Muscle layer of duodenum (tissue), 2 donors: Measurements from ENCODE around the gene RABGAP1L.
"Not testable (repeated sequence)": the region's sequence is repeated elsewhere in the genome, so short reads cannot be mapped to it uniquely, and the experiment has no call there.

ENCODE experiments used
- H3K27ac ChIP-seq: one replicate; pipeline ENCODE4 v1.7.0; 2013; ENCODE audit warnings: mild to moderate bottlenecking, low read length
- H3K27me3 ChIP-seq: one replicate; pipeline ENCODE4 v1.7.0; 2013; ENCODE audit warnings: low read depth, mild to moderate bottlenecking, control low read depth, low read length
- H3K36me3 ChIP-seq, 2 donors: one replicate each; pipeline ENCODE4 v1.7.0; 2013; ENCODE audit warnings: low read length in 2 of 2, control low read depth in 1 of 2, mild to moderate bottlenecking in 1 of 2; ENCODE audit not compliant: insufficient read depth in 2 of 2, control insufficient read depth in 1 of 2
- H3K4me1 ChIP-seq, 2 donors: one replicate each; pipeline ENCODE4 v1.7.0; 2013; ENCODE audit warnings: low read length in 2 of 2, mild to moderate bottlenecking in 2 of 2, control low read depth in 1 of 2, moderate library complexity in 1 of 2; ENCODE audit not compliant: insufficient read depth in 2 of 2, control insufficient read depth in 1 of 2
- H3K4me3 ChIP-seq, 2 donors: one replicate each; pipeline ENCODE4 v1.7.0; 2013; ENCODE audit warnings: low read length in 2 of 2, low read depth in 1 of 2, mild to moderate bottlenecking in 1 of 2
- H3K9me3 ChIP-seq, 2 donors: one replicate each; pipeline ENCODE4 v1.7.0; 2013; ENCODE audit warnings: low read length in 2 of 2, control low read depth in 1 of 2, mild to moderate bottlenecking in 1 of 2; ENCODE audit not compliant: control insufficient read depth in 1 of 2
- donor health status: healthy.

RABGAP1L gene

GRCh38 chr1:174809755-174810280 lies 650.5 kb downstream of the RABGAP1L start:
- Histone ChIP-seq H3K27me3 (no peaks in the 10 kb centered on the region), H3K4me1 (no peaks in the 10 kb centered on the region), H3K36me3 (no peaks in the 10 kb centered on the region), H3K4me3 (no peak overlapping the region), H3K9me3 (no peaks in the 10 kb centered on the region), H3K27ac (no peak overlapping the region)

GRCh38 chr1:174812016-174812415 lies 652.7 kb downstream of the RABGAP1L start:
- H3K27me3 ChIP-seq = no peaks in the 10 kb centered on the region
- H3K27ac ChIP-seq = no peak overlapping the region
- H3K36me3 ChIP-seq = no peaks in the 10 kb centered on the region
- no peaks in the 10 kb centered on the region for H3K4me1 ChIP-seq
- H3K4me3 ChIP-seq = no peak overlapping the region
- no peaks in the 10 kb centered on the region for H3K9me3 ChIP-seq

GRCh38 chr1:174812656-174813055 lies 653.3 kb downstream of the RABGAP1L start:
- Histone ChIP-seq H3K27ac (no peak overlapping the region), H3K4me1 (no peaks in the 10 kb centered on the region), H3K36me3 (no peaks in the 10 kb centered on the region), H3K27me3 (no peaks in the 10 kb centered on the region), H3K4me3 (no peak overlapping the region), H3K9me3 (no peaks in the 10 kb centered on the region)

- Histone ChIP-seq H3K27me3 (no peaks in the 10 kb centered on the region), H3K27ac (no peak overlapping the region), H3K9me3 (no peaks in the 10 kb centered on the region), H3K36me3 (no peaks in the 10 kb centered on the region), H3K4me1 (no peaks in the 10 kb centered on the region), H3K4me3 (no peak overlapping the region)
Measured at GRCh38 chr1:174815036-174815435, 655.7 kb downstream of the RABGAP1L start.

- Histone ChIP-seq H3K27ac (no peak overlapping the region), H3K4me1 (no peaks in the 10 kb centered on the region), H3K9me3 (no peaks in the 10 kb centered on the region), H3K36me3 (no peaks in the 10 kb centered on the region), H3K27me3 (no peaks in the 10 kb centered on the region), H3K4me3 (no peak overlapping the region)
Measured at GRCh38 chr1:174815474-174815908, 656.2 kb downstream of the RABGAP1L start.

GRCh38 chr1:174816621-174817020 lies 657.3 kb downstream of the RABGAP1L start:
- H3K27me3 ChIP-seq, H3K27ac ChIP-seq, H3K9me3 ChIP-seq, H3K36me3 ChIP-seq, H3K4me1 ChIP-seq, H3K4me3 ChIP-seq: not testable (repeated sequence)

GRCh38 chr1:174818014-174818616 lies 658.8 kb downstream of the RABGAP1L start:
- Histone ChIP-seq H3K27me3 (no peaks in the 10 kb centered on the region), H3K4me3 (no peak overlapping the region), H3K36me3 (no peaks in the 10 kb centered on the region)

GRCh38 chr1:174818951-174819350 lies 659.6 kb downstream of the RABGAP1L start:
- no peaks in the 10 kb centered on the region for H3K4me1 ChIP-seq
- H3K4me3 ChIP-seq = no peak overlapping the region
- no peaks in the 10 kb centered on the region for H3K9me3 ChIP-seq
- H3K27me3 ChIP-seq = no peaks in the 10 kb centered on the region
- no peak overlapping the region for H3K27ac ChIP-seq
- no peaks in the 10 kb centered on the region for H3K36me3 ChIP-seq

More at GRCh38 chr1:174818014-174818616, 658.8 kb downstream of the RABGAP1L start:
- no peaks in the 10 kb centered on the region for H3K9me3 ChIP-seq
- no peaks in the 10 kb centered on the region for H3K4me1 ChIP-seq
- H3K27ac ChIP-seq = no peak overlapping the region

- Histone ChIP-seq H3K4me1 (no peaks in the 10 kb centered on the region), H3K27me3 (no peaks in the 10 kb centered on the region), H3K4me3 (no peak overlapping the region), H3K27ac (no peak overlapping the region), H3K9me3 (no peaks in the 10 kb centered on the region), H3K36me3 (no peaks in the 10 kb centered on the region)
Measured at GRCh38 chr1:174819596-174819995, 660.3 kb downstream of the RABGAP1L start.

- no peaks in the 10 kb centered on the region for H3K27me3 ChIP-seq
- no peak overlapping the region for H3K4me3 ChIP-seq
- H3K9me3 ChIP-seq = no peaks in the 10 kb centered on the region
- H3K36me3 ChIP-seq = no peaks in the 10 kb centered on the region
- H3K4me1 ChIP-seq = no peaks in the 10 kb centered on the region
- no peak overlapping the region for H3K27ac ChIP-seq
Measured at GRCh38 chr1:174825127-174825526, 665.8 kb downstream of the RABGAP1L start.

- Histone ChIP-seq H3K4me3 (no peak overlapping the region), H3K4me1 (no peaks in the 10 kb centered on the region), H3K9me3 (no peaks in the 10 kb centered on the region), H3K27ac (no peak overlapping the region), H3K36me3 (no peaks in the 10 kb centered on the region), H3K27me3 (no peaks in the 10 kb centered on the region)
Measured at GRCh38 chr1:174825806-174826205, 666.5 kb downstream of the RABGAP1L start.

- H3K4me1 ChIP-seq = no peaks in the 10 kb centered on the region
Measured at GRCh38 chr1:174828264-174828663, 668.9 kb downstream of the RABGAP1L start.

More at GRCh38 chr1:174828264-174828663, 668.9 kb downstream of the RABGAP1L start:
- Histone ChIP-seq H3K27me3 (no peaks in the 10 kb centered on the region), H3K4me3 (no peak overlapping the region), H3K27ac (no peak overlapping the region), H3K9me3 (no peaks in the 10 kb centered on the region), H3K36me3 (no peaks in the 10 kb centered on the region)
